ENCODE measurements around the gene ZNF862.

DNA sequence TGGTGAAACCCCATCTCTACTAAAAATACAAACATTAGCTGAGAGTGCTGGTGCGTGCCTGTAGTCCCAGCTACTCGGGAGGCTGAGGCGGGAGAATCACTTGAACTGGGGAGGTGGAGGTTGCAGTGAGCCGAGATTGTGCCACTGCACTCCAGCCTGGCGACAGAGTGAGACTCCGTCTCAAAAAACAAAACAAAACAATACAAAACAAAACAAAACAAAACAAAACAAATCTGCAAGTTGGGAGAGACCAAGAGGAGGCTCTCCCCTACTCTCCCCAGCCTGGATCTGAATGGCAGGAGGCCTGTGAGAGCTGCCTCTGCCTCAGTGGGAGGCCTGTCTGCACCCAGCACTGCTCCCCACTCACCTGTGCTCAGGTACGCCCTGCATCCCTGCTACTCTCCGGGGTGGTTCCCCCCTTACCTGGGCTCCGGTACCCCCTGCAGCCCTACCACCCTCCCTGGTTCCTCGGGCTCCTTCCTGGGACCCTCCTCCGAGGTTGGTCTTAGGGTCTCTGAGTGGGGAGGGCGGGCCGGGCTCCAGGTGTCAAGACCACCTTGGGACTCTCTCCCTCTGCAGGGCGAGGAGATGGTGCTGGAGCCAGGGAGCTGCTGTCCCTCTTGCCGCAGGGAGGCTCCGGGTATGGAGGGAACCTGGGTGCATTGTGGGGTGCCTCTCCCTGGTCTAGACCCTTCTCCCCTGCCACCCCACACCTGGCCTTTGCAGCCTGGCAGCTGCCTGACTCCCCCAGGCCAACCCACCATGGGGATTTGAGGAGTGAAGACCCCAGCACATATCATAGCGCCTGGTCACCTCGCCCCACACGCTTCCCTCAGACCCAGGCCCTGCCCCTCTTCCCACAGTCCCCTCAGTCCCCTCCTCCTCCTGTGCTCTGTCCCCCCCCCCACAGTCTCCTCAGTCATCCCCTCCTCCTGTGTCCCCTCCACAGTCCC, 9.5 kb upstream of the ZNF862 start:
- TF ChIP-seq CTCF (IDR thresholded peaks at IDR 0.05) (no peak), POLR2AphosphoS5 (IDR thresholded peaks at IDR 0.05) (no peak), POLR2A (IDR thresholded peaks at IDR 0.05) (no peak), EP300 (IDR thresholded peaks at IDR 0.05) (no peak)

All from gastroesophageal sphincter (tissue), 3 donors.